ENCODE data around the gene SETD3. TPM values are rescaled to one million over a fixed set of nuclear protein-coding genes. Genes with fewer than 3 reads are reported as not detected.

The SETD3 gene
- polyA plus RNA-seq, 1 donor from 2014 or later = 49.6 TPM

DNA sequence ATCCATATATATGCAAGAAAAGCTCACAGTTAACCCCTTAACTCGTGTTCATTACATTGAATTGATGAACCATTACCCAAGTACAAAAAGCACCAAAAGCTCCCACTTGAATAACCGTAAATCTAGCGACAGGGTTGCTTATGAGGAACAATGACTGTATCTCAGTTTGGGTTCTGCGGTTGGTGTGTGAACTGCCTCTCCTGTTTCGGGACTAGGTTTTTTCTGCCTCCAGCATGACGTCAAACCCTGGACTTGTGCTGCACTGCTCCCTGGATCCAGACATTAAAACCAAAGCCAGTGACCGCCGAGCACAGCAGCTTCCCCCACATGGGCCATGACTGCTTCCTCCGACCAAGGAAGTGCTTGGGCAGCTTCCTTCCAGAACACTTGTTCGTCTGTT, 77.7 kb downstream of the SETD3 start (continued):
- TF ChIP-seq MXI1 (conservative IDR thresholded peaks at IDR 0.05; ENCODE audit: poor library complexity, severe bottlenecking) = no peak
- TF ChIP-seq POLR2AphosphoS5 (IDR thresholded peaks at IDR 0.05) = no peak
- TF ChIP-seq SMC3 (conservative IDR thresholded peaks at IDR 0.05; ENCODE audit: poor library complexity) = no peak

DNA sequence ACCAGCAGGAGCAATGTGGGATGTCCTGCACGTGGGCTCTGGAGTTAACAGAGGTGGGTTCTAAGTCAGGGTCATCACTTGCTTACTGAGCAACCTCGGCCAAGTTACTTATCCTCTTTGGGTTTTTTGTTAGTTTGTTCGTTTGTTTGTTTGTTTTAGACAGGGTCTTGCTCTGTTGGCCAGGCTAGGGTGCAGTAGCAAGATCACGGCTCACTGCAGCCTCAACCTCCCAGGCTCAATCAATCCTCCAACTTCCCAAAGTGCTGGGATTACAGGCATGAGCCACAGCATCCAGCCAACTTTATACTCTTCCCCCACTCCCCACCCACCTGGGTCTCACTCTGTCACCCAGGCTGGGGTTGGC, 78.4 kb downstream of the SETD3 start:
- Histone ChIP-seq H2AFZ (ENCODE audit: low read depth, low read length) (no peak overlapping the region), H3K79me2 (replicated peaks; ENCODE audit: insufficient read depth, low read length) (no peaks in the 10 kb centered on the region), H3K4me3 (ENCODE audit: low read length) (no peak overlapping the region), H4K20me1 (ENCODE audit: insufficient read depth) (no peaks in the 10 kb centered on the region), H3K36me3 (ENCODE audit: insufficient read depth, low read length) (peaks cover 15% of the 10 kb centered on the region), H3K27ac (ENCODE audit: low read length) (no peak overlapping the region), H3K27me3 (ENCODE audit: insufficient read depth, low read depth, low read length) (no peaks in the 10 kb centered on the region), H3K9me2 (ENCODE audit: insufficient read depth, low read length) (no peaks in the 10 kb centered on the region), H3K4me2 (ENCODE audit: low read length) (no peak overlapping the region), H3K9me3 (ENCODE audit: low read length) (no peaks in the 10 kb centered on the region), H3K9ac (ENCODE audit: low read length) (no peak overlapping the region), H3F3A (ENCODE audit: insufficient read depth, low read length, poor library complexity, severe bottlenecking) (no peaks in the 10 kb centered on the region)
- no peak for TF ChIP-seq EP300 (conservative IDR thresholded peaks at IDR 0.05; ENCODE audit: poor library complexity, severe bottlenecking)
- TF ChIP-seq EZH2 (IDR thresholded peaks at IDR 0.05; ENCODE audit: borderline replicate concordance, insufficient read depth, low read length, poor library complexity, severe bottlenecking) = no peak
- TF ChIP-seq TAF1 (IDR thresholded peaks at IDR 0.05; ENCODE audit: low read depth) = no peak

DNA sequence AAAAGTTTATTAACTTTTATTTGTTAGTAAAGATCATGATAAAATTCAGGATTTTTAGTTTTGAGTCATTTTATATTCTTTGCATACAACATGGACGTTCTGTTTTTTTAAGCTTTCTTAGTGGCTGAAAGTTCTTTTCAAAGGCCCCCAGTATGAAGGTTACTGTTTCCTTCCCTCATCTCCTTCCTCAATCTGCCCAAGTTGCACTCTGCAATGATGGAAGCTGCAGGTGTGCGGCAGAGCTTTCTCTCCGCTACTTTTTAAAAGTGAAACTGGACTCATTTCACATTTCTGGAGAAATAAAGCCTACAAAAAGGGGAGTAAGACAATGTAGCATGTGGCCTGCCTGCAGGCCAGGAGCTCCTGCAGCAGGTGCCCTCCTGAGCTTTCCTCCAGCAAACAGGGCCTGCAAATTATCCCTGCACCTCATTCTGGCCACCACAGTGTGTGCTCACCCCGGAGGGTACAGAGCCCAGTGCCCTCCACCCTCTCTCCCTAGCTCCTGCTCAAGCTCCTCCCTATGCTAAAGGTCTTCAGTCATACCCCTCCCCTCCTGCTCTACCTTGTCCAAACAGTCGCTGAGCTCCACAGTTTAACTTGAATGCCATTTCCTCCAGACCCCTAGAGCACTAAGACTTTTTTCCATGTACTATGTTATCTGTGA, 78.9 kb downstream of the SETD3 start:
- no peaks in the 10 kb centered on the region for H3K9me2 ChIP-seq (ENCODE audit: insufficient read depth, low read length)
- H4K20me1 ChIP-seq (ENCODE audit: insufficient read depth) = no peaks in the 10 kb centered on the region
- H3K4me2 ChIP-seq (ENCODE audit: low read length) = no peak overlapping the region
- no peak overlapping the region for H3K27ac ChIP-seq (ENCODE audit: low read length)
- no peak overlapping the region for H2AFZ ChIP-seq (ENCODE audit: low read depth, low read length)
- no peaks in the 10 kb centered on the region for H3K79me2 ChIP-seq (replicated peaks; ENCODE audit: insufficient read depth, low read length)
- TF ChIP-seq POLR2AphosphoS5 (IDR thresholded peaks at IDR 0.05) (no peak), CTCF (IDR thresholded peaks at IDR 0.05; ENCODE audit: poor library complexity, severe bottlenecking) (no peak), MXI1 (conservative IDR thresholded peaks at IDR 0.05; ENCODE audit: poor library complexity, severe bottlenecking) (no peak), SMC3 (conservative IDR thresholded peaks at IDR 0.05; ENCODE audit: poor library complexity) (no peak), EP300 (conservative IDR thresholded peaks at IDR 0.05; ENCODE audit: poor library complexity, severe bottlenecking) (no peak), TAF1 (IDR thresholded peaks at IDR 0.05; ENCODE audit: low read depth) (no peak), RAD21 (conservative IDR thresholded peaks at IDR 0.05) (no peak), EZH2 (IDR thresholded peaks at IDR 0.05; ENCODE audit: borderline replicate concordance, insufficient read depth, low read length, poor library complexity, severe bottlenecking) (no peak)
- TF ChIP-seq, protein P1, sequence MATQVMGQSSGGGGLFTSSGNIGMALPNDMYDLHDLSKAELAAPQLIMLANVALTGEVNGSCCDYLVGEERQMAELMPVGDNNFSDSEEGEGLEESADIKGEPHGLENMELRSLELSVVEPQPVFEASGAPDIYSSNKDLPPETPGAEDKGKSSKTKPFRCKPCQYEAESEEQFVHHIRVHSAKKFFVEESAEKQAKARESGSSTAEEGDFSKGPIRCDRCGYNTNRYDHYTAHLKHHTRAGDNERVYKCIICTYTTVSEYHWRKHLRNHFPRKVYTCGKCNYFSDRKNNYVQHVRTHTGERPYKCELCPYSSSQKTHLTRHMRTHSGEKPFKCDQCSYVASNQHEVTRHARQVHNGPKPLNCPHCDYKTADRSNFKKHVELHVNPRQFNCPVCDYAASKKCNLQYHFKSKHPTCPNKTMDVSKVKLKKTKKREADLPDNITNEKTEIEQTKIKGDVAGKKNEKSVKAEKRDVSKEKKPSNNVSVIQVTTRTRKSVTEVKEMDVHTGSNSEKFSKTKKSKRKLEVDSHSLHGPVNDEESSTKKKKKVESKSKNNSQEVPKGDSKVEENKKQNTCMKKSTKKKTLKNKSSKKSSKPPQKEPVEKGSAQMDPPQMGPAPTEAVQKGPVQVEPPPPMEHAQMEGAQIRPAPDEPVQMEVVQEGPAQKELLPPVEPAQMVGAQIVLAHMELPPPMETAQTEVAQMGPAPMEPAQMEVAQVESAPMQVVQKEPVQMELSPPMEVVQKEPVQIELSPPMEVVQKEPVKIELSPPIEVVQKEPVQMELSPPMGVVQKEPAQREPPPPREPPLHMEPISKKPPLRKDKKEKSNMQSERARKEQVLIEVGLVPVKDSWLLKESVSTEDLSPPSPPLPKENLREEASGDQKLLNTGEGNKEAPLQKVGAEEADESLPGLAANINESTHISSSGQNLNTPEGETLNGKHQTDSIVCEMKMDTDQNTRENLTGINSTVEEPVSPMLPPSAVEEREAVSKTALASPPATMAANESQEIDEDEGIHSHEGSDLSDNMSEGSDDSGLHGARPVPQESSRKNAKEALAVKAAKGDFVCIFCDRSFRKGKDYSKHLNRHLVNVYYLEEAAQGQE (IDR thresholded peaks at IDR 0.05; ENCODE audit: borderline replicate concordance) = no peak
- no peak overlapping the region for H3K9ac ChIP-seq (ENCODE audit: low read length)
- no peaks in the 10 kb centered on the region for H3F3A ChIP-seq (ENCODE audit: insufficient read depth, low read length, poor library complexity, severe bottlenecking)
- no peaks in the 10 kb centered on the region for H3K9me3 ChIP-seq (ENCODE audit: low read length)
- H3K27me3 ChIP-seq (ENCODE audit: insufficient read depth, low read depth, low read length) = no peaks in the 10 kb centered on the region
- peaks cover 19% of the 10 kb centered on the region for H3K36me3 ChIP-seq (ENCODE audit: insufficient read depth, low read length)
- H3K4me3 ChIP-seq (ENCODE audit: low read length) = no peak overlapping the region
